IMR-90 (cell line): ENCODE measurements around the gene USP10. TPM values are rescaled to one million over a fixed set of nuclear protein-coding genes. Genes with fewer than 3 reads are reported as not detected.

Source experiments
- ATAC-seq: fragments of 200-7000 bp; cut with Tn5 transposase; 2 replicates; pipeline ENCODE4 v1.9.1; 2020; ENCODE audit warnings: low read depth, mild to moderate bottlenecking, moderate library complexity
- BruUV-seq: library from RNA; stranded (reverse); fragments of 400-500 nt; replicated peaks from 2 replicates; lab custom pipeline; 2021; lab: Mats Ljungman, UMichigan
- CTCF ChIA-PET: fragments of 300-600 bp; formaldehyde crosslinking; extraction: SDS; loops from one replicate; lab custom pipeline; 2021; ENCODE audit warnings: antibody characterized with exemption; lab: Yijun Ruan, JAX
- POLR2A ChIA-PET: fragments of 300-600 bp; sonication (Branson Sonifier 250); formaldehyde crosslinking; loops from one replicate; lab custom pipeline; 2022; ENCODE audit warnings: antibody characterized with exemption; ENCODE audit not compliant: unreplicated experiment; lab: Charles Lee
- DNase-seq: peaks from one replicate; pipeline ENCODE4 v3.0.0; 2013
- H2AFZ ChIP-seq: replicated peaks from 2 replicates; pipeline ENCODE3; 2013; ENCODE audit warnings: low read length, mild to moderate bottlenecking; ENCODE audit not compliant: poor library complexity
- H2AK5ac ChIP-seq: 2 replicates; pipeline ENCODE4 v1.6.1; 2013; ENCODE audit warnings: low read depth, low read length, inconsistent platforms
- H2AK9ac ChIP-seq: replicated peaks from 2 replicates; pipeline ENCODE3; 2013; ENCODE audit warnings: mild to moderate bottlenecking, low read depth, low read length, moderate library complexity; ENCODE audit not compliant: poor library complexity
- H2BK120ac ChIP-seq: 2 replicates; pipeline ENCODE4 v1.6.1; 2013; ENCODE audit warnings: low read depth, low read length, inconsistent platforms
- H2BK15ac ChIP-seq: 3 replicates; pipeline ENCODE4 v1.6.1; 2013; ENCODE audit warnings: low read depth, low read length, inconsistent platforms
- H2BK20ac ChIP-seq: 2 replicates; pipeline ENCODE4 v1.6.1; 2013; ENCODE audit warnings: low read depth, mild to moderate bottlenecking, inconsistent platforms, low read length, moderate library complexity
- H2BK5ac ChIP-seq: 2 replicates; pipeline ENCODE4 v1.6.1; 2013; ENCODE audit warnings: mild to moderate bottlenecking, low read depth, low read length, inconsistent platforms; ENCODE audit not compliant: poor library complexity, severe bottlenecking
- H3K14ac ChIP-seq: replicated peaks from 2 replicates; pipeline ENCODE4 v1.6.1; 2013; ENCODE audit warnings: low read depth, low read length, inconsistent platforms
- H3K18ac ChIP-seq: 2 replicates; pipeline ENCODE4 v1.6.1; 2013; ENCODE audit warnings: low read depth, low read length, control low read depth
- H3K23ac ChIP-seq: 2 replicates; pipeline ENCODE4 v1.6.1; 2013; ENCODE audit warnings: low read depth, low read length, inconsistent platforms
- H3K27ac ChIP-seq: 2 replicates; pipeline ENCODE4 v1.5.1; 2013; ENCODE audit warnings: mild to moderate bottlenecking, control low read depth, low read length; ENCODE audit not compliant: insufficient read depth
- H3K27me3 ChIP-seq: 2 replicates; pipeline ENCODE4 v1.6.1; 2013; ENCODE audit warnings: low read length; ENCODE audit not compliant: control insufficient read depth, insufficient read depth
- H3K36me3 ChIP-seq: 2 replicates; pipeline ENCODE4 v1.6.1; 2013; ENCODE audit warnings: low read length, mixed read lengths; ENCODE audit not compliant: control insufficient read depth, insufficient read depth
- H3K4ac ChIP-seq: 2 replicates; pipeline ENCODE4 v1.6.1; 2013; ENCODE audit warnings: low read depth, low read length, inconsistent platforms
- H3K4me1 ChIP-seq: 2 replicates; pipeline ENCODE4 v1.6.1; 2013; ENCODE audit warnings: low read length, mixed read lengths; ENCODE audit not compliant: control insufficient read depth, insufficient read depth
- H3K4me2 ChIP-seq: 2 replicates; pipeline ENCODE4 v1.6.1; 2013; ENCODE audit warnings: low read depth, mild to moderate bottlenecking, control low read depth, low read length, moderate library complexity
- H3K4me3 ChIP-seq: 2 replicates; pipeline ENCODE4 v1.5.1; 2013; ENCODE audit warnings: low read depth, mild to moderate bottlenecking, control low read depth, low read length, moderate library complexity; ENCODE audit not compliant: insufficient read depth
- H3K56ac ChIP-seq: 2 replicates; pipeline ENCODE4 v1.6.1; 2013; ENCODE audit warnings: low read length, inconsistent platforms; ENCODE audit not compliant: insufficient read depth; ENCODE audit errors: extremely low read depth
- H3K79me1 ChIP-seq, 2 experiments: 2 replicates each; pipeline ENCODE4 v1.6.1; 2013; ENCODE audit warnings: low read length in 2 of 2, inconsistent platforms in 1 of 2, low read depth in 1 of 2
- H3K9ac ChIP-seq: 2 replicates; pipeline ENCODE4 v1.6.1; 2013; ENCODE audit warnings: low read depth, low read length, control low read depth
- H3K9me1 ChIP-seq: 2 replicates; pipeline ENCODE4 v1.6.1; 2013; ENCODE audit warnings: low read length, inconsistent platforms; ENCODE audit not compliant: insufficient read depth
- H3K9me3 ChIP-seq: 2 replicates; pipeline ENCODE4 v1.6.1; 2013; ENCODE audit warnings: low read length; ENCODE audit not compliant: control insufficient read depth, insufficient read depth
- H4K20me1 ChIP-seq: 2 replicates; pipeline ENCODE4 v1.6.1; 2013; ENCODE audit warnings: low read length, inconsistent platforms; ENCODE audit not compliant: insufficient read depth
- H4K5ac ChIP-seq: 2 replicates; pipeline ENCODE4 v1.6.1; 2013; ENCODE audit warnings: mild to moderate bottlenecking, low read depth, low read length, control low read depth
- H4K8ac ChIP-seq, 2 experiments: 2 replicates each; pipeline ENCODE4 v1.6.1; 2013; ENCODE audit warnings: low read depth in 2 of 2, low read length in 2 of 2, control low read depth in 1 of 2, inconsistent platforms in 1 of 2
- H4K91ac ChIP-seq: 2 replicates; pipeline ENCODE4 v1.6.1; 2013; ENCODE audit warnings: low read depth, low read length, inconsistent platforms; ENCODE audit not compliant: insufficient read depth
- BHLHE40 ChIP-seq: fragments of 150-350 bp; IDR thresholded peaks from 2 replicates; pipeline ENCODE4 v1.6.1; 2016; ENCODE audit warnings: mild to moderate bottlenecking, low read depth, low read length
- CEBPB ChIP-seq: IDR thresholded peaks from 2 replicates; pipeline ENCODE4 v1.6.1; 2012; ENCODE audit warnings: low read depth, low read length, improper control_type of control experiment
- CHD1 ChIP-seq: IDR thresholded peaks from 2 replicates; pipeline ENCODE4 v1.6.1; 2012; ENCODE audit warnings: low read depth, low read length, improper control_type of control experiment
- FOS ChIP-seq: fragments of 150-350 bp; IDR thresholded peaks from 2 replicates; pipeline ENCODE4 v1.6.1; 2016; ENCODE audit warnings: low read depth, low read length
- MAFK ChIP-seq: IDR thresholded peaks from 2 replicates; pipeline ENCODE4 v1.6.1; 2012; ENCODE audit warnings: low read depth, low read length, improper control_type of control experiment
- MAZ ChIP-seq: IDR thresholded peaks from 2 replicates; pipeline ENCODE4 v1.6.1; 2012; ENCODE audit warnings: low read depth, mild to moderate bottlenecking, low read length, improper control_type of control experiment, moderate library complexity, borderline replicate concordance
- MXI1 ChIP-seq: IDR thresholded peaks from 2 replicates; pipeline ENCODE4 v1.6.1; 2012; ENCODE audit warnings: low read depth, mild to moderate bottlenecking, low read length, moderate library complexity, borderline replicate concordance
- NFE2L2 ChIP-seq: fragments of 150-350 bp; IDR thresholded peaks from 2 replicates; pipeline ENCODE4 v1.6.1; 2016; ENCODE audit warnings: low read depth, mild to moderate bottlenecking, low read length
- POLR2A ChIP-seq: IDR thresholded peaks from 2 replicates; pipeline ENCODE4 v1.6.1; 2012; ENCODE audit warnings: mild to moderate bottlenecking, low read depth, low read length
- RAD21 ChIP-seq: IDR thresholded peaks from 2 replicates; pipeline ENCODE4 v1.6.1; 2012; ENCODE audit warnings: low read length, improper control_type of control experiment
- RCOR1 ChIP-seq: IDR thresholded peaks from 2 replicates; pipeline ENCODE4 v1.6.1; 2012; ENCODE audit warnings: mild to moderate bottlenecking, low read length, improper control_type of control experiment; ENCODE audit not compliant: insufficient replicate concordance
- RFX5 ChIP-seq: IDR thresholded peaks from 2 replicates; pipeline ENCODE4 v1.8.0; 2012; ENCODE audit warnings: low read depth, mild to moderate bottlenecking, low read length, moderate library complexity
- SMC3 ChIP-seq: fragments of 150-350 bp; IDR thresholded peaks from 2 replicates; pipeline ENCODE4 v1.6.1; 2016; ENCODE audit warnings: low read depth, mild to moderate bottlenecking, antibody characterized with exemption, low read length, moderate library complexity
- WGBS, 2 experiments: methylation state at CpG; one replicate each; pipeline versions ENCODE4 v1.1.5 to v1.1.7; 2013; ENCODE audit warnings: missing lambda C conversion rate in 2 of 2; ENCODE audit not compliant: insufficient read length in 1 of 2; ENCODE audit errors: extremely low coverage in 2 of 2; 5-methylcytosine and 5-hydroxymethylcytosine counted together
- dilution Hi-C: fragments of 300-500 bp; cut with HindIII; formaldehyde crosslinking; loops from one replicate; pipeline ENCODE4 v1.14.3; 2018; ENCODE audit warnings: low sequenced_read_pairs; ENCODE audit not compliant: unreplicated experiment
- in situ Hi-C: fragments of 300-500 bp; cut with MboI; formaldehyde crosslinking; loops from 3 replicates; pipeline ENCODE4 v1.14.3; 2019; ENCODE audit warnings: low sequenced_read_pairs, inconsistent platforms, mixed read lengths
- intact Hi-C: fragments of 100-400 bp; cut with micrococcal nuclease; formaldehyde crosslinking; loops from 2 replicates; pipeline ENCODE4 v1.10.0; 2022
- polyA plus RNA-seq, 3 experiments: library from polyadenylated mRNA; depleted of rRNA; stranded (reverse); fragments of >200 nt; gene quantifications; 2 replicates each; pipeline ENCODE4 v1.2.3, GENCODE V29; 2012; ENCODE audit warnings: low replicate concordance in 1 of 3
- total RNA-seq: library from RNA; depleted of rRNA; stranded (reverse); fragments of >200 nt; gene quantifications from 2 replicates; pipeline ENCODE4 v1.2.3, GENCODE V29; 2012
- TF ChIP-seq, protein P1 (sequence below): fragments of 150-350 bp; IDR thresholded peaks from 2 replicates; pipeline ENCODE4 v1.6.1; 2017; ENCODE audit warnings: mild to moderate bottlenecking, antibody characterized with exemption, low read length, low read depth
- TF ChIP-seq, protein P2 (sequence below): conservative IDR thresholded peaks from 2 replicates; pipeline ENCODE4 v1.5.1; 2012; ENCODE audit warnings: mild to moderate bottlenecking, low read depth, low read length, improper control_type of control experiment
- TF ChIP-seq, protein P3 (sequence below): fragments of 150-350 bp; IDR thresholded peaks from 2 replicates; pipeline ENCODE4 v1.6.1; 2016; ENCODE audit warnings: low read depth, mild to moderate bottlenecking, low read length, moderate library complexity, borderline replicate concordance

Gene USP10
- total and polyA plus RNA-seq, 2 of the 4 experiments (the other 2 are of a cell fraction) = 54.3 to 79.0 TPM

DNA sequence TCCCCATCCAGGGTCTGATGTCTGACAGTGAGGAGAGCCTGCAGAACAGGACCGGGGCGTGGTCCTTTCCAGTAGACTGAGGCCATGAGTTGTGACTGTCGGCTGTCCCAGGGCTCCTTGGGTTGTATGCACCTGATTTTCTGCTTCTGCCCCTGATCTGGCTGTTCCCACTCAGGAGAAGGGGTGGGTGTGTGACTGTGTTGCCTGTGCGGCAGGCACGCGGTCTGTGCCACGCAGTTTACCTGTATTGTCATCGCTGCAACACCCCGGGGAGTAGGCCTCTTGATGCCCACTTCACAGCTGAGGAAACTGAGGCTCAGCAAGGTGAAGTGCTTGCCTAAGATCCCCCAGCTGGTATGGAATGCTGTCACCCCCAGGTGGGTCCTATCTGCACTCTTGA, 121.4 kb downstream of the USP10 start:
- Histone ChIP-seq H3K9me1 (peaks cover 15% of the 10 kb centered on the region), H2BK5ac (no peak overlapping the region), H3K23ac (peak overlapping the region; percentile 50; the same call in 1 of the 2 replicates), H4K5ac (no peak overlapping the region), H3K36me3 (peaks cover 3% of the 10 kb centered on the region; the same call in 1 of the 2 replicates), H3K4me2 (peak overlapping the region; percentile 75), H3K79me1 (peaks cover 29 to 53% of the 10 kb centered on the region in 2 experiments; a peak in 3 of 4 replicates), H2BK20ac (no peak overlapping the region), H3K9me3 (no peaks in the 10 kb centered on the region), H2BK120ac (peak overlapping the region; percentile 45; the same call in 1 of the 2 replicates), H3K56ac (0 out of 2 replicates have a peak overlapping the region, but pooled peaks have one; percentile 18), H2AK5ac (peak overlapping the region; percentile 92), H3K4me3 (peak overlapping the region; percentile 52), H2BK15ac (no peak overlapping the region), H2AK9ac (peak overlapping the region; percentile 90), H3K9ac (peak overlapping the region; percentile 61), H3K27ac (no peak overlapping the region), H3K4ac (peak overlapping the region; percentile 51), H4K8ac (no peak overlapping the region), H3K18ac (no peak overlapping the region), H4K20me1 (peaks cover 30% of the 10 kb centered on the region), H3K14ac (peak overlapping the region; percentile 48), H3K27me3 (no peaks in the 10 kb centered on the region), H4K91ac (peak overlapping the region; percentile 19; the same call in 1 of the 2 replicates), H3K4me1 (peaks cover 30% of the 10 kb centered on the region), H2AFZ (peak overlapping the region; percentile 92)
- dilution Hi-C loops = no loop called here
- CTCF ChIA-PET = no interaction called here
- ATAC-seq (no peak), DNase-seq (no peak)
- TF ChIP-seq MXI1 (no peak), FOS (no peak), MAZ (no peak), BHLHE40 (no peak), NFE2L2 (no peak), RFX5 (no peak), CHD1 (no peak), MAFK (no peak), RAD21 (no peak), RCOR1 (no peak), CEBPB (no peak), POLR2A (no peak), SMC3 (no peak)
- TF ChIP-seq, protein P1, sequence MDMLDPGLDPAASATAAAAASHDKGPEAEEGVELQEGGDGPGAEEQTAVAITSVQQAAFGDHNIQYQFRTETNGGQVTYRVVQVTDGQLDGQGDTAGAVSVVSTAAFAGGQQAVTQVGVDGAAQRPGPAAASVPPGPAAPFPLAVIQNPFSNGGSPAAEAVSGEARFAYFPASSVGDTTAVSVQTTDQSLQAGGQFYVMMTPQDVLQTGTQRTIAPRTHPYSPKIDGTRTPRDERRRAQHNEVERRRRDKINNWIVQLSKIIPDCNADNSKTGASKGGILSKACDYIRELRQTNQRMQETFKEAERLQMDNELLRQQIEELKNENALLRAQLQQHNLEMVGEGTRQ = no peak
- TF ChIP-seq, protein P2, sequence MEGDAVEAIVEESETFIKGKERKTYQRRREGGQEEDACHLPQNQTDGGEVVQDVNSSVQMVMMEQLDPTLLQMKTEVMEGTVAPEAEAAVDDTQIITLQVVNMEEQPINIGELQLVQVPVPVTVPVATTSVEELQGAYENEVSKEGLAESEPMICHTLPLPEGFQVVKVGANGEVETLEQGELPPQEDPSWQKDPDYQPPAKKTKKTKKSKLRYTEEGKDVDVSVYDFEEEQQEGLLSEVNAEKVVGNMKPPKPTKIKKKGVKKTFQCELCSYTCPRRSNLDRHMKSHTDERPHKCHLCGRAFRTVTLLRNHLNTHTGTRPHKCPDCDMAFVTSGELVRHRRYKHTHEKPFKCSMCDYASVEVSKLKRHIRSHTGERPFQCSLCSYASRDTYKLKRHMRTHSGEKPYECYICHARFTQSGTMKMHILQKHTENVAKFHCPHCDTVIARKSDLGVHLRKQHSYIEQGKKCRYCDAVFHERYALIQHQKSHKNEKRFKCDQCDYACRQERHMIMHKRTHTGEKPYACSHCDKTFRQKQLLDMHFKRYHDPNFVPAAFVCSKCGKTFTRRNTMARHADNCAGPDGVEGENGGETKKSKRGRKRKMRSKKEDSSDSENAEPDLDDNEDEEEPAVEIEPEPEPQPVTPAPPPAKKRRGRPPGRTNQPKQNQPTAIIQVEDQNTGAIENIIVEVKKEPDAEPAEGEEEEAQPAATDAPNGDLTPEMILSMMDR = no peak
- TF ChIP-seq, protein P3, sequence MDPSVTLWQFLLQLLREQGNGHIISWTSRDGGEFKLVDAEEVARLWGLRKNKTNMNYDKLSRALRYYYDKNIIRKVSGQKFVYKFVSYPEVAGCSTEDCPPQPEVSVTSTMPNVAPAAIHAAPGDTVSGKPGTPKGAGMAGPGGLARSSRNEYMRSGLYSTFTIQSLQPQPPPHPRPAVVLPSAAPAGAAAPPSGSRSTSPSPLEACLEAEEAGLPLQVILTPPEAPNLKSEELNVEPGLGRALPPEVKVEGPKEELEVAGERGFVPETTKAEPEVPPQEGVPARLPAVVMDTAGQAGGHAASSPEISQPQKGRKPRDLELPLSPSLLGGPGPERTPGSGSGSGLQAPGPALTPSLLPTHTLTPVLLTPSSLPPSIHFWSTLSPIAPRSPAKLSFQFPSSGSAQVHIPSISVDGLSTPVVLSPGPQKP = no peak
- WGBS, 2 experiments = 98% methylated on average over 6 of the region's 9 CpGs; no CpG with 5 or more reads in 1 of the 2 experiments
- POLR2A ChIA-PET = interaction anchor here (0.6 to 1.2 kb wide), 2 partner anchors 18 to 62 kb away, joined by 3 to 4 read pairs; no protein-coding TSS in a partner anchor
- no TSS peak for BruUV-seq
- in situ Hi-C loops = no loop called here
- intact Hi-C loops = loop anchor here (10.0 kb wide), 1 partner anchor 196 kb away; no protein-coding TSS in a partner anchor
